GM18861 (cell line): ENCODE measurements around the gene ZNF831.

Experiments used
- ATAC-seq: cut with Tn5 transposase; IDR thresholded peaks from one replicate; pipeline ENCODE4 v1.9.1; 2021; ENCODE audit not compliant: unreplicated experiment

Gene ZNF831

DNA sequence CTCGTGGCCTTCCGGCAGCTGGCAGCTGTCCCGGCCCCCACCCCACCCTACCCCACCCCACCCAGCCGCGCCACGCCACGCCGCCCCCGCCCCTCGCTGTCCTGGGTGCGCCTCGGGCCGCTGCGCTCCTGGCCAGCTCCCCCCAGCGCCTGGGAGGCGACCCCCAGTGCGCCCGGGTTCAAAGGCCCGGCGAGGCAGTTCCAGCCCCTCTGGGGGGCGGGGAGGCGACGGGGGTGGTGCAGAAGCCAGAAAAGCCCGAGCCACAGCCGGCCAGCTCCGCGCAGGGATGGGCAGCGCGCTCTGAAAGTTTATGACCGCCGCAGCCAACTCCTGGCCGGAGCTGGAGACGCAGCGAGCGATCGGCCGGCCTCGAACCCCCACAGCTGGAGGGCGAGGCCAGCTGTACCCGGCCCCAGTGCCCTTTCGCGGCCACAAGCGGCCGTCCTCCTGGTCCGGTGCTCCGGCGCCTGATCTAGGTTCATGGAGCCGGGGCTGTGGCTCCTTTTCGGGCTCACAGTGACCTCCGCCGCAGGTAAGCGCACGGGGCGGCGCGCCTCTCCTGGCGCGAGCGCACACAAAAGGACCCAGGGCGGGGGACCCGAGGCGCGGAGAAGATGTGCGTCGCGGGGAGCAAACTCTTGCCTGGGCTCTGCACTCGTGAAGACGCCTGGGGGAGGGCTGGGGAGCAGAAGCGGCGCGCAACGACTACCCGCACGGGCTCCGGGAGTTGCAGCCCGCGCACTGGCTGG is 136.9 kb downstream of the ZNF831 start, which contains the start of gene EDN3:
Gene EDN3 (plus strand): TSS at position 279 of the 749 bp plus-strand sequence. CDS start 202 bp downstream, at position 481.
- ATAC-seq = no peak

DNA sequence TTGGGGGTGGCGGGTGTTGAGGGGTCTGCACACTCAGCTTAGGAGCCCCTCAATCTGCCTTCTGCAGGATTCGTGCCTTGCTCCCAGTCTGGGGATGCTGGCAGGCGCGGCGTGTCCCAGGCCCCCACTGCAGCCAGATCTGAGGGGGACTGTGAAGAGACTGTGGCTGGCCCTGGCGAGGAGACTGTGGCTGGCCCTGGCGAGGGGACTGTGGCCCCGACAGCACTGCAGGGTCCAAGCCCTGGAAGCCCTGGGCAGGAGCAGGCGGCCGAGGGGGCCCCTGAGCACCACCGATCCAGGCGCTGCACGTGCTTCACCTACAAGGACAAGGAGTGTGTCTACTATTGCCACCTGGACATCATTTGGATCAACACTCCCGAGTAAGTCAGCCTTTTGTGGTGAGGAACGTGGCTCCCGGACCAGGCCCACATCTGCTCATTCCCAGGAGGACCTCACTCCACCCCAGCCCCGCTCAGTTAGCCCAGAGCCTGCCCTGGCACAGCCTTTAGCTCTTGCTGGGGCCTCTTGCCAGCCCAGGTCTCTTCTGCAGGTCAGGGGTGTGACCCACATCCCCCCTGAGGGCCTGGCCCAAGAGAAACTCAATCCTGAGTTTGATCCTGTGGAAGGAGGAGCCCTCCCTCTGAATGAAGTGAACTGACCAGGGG is 137.9 kb downstream of the ZNF831 start:
- no peak for ATAC-seq

DNA sequence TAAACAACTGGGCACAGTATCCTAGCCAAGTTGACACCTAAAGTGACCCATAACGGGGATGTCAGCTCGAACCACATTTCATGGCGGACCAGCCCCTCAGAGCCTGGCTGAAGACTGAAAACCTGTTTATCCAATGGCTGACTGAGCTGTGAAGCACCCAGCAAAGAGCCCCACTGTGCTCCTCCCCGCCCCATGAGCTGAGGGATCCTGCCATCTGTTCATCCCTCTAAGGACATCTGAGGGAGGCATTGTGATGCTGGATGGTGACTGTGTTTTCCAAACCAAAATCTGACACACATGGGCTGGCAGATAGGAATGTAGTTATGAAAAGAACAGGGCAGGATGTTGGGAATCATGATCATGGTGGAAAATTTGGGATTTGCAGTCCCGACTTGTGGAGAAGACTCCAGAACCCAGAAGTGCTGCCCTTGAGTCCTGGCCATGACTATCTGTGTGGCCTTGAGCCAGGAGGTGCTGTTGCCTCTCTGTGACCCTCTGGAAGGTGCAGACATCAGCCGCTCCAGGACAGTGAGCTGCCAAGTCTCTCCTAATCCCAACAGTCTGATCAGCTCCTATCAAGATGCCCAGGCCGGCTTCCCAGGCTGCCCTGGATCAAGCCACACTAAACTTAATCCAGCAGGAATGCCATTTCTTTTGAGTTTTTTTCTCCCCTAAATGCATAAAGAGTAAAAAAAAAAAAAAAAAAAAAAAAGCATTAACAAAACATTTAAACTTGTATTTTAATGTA is 142.5 kb downstream of the ZNF831 start:
- no peak for ATAC-seq

DNA sequence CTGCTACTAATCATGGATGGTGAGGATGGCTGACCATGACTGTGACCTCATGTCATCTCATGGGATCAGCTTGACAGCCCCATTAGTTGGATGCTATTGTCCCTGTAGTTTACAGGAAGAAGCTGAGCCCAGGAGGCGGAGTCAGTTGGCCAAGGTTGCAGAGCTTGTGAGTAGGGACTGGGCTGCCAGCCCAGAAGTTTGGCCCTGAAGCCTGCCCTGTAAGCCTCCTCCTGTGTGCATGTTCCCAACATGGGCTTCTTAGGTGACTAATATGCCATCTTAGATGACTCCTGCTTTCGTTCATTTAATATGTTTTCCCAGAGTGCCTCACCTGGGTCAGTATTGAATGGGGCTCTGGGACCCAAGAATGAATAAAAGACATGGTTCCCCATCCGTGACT is 143.6 kb downstream of the ZNF831 start:
- ATAC-seq = no peak
